Measurements from ENCODE around the gene ADPRM. TPM values are rescaled to one million over a fixed set of nuclear protein-coding genes. Genes with fewer than 3 reads are reported as not detected.

The ADPRM gene
- total RNA-seq, 6 experiments from 2014 or later = 3.6 to 9.6 (median 4.5) TPM

DNA sequence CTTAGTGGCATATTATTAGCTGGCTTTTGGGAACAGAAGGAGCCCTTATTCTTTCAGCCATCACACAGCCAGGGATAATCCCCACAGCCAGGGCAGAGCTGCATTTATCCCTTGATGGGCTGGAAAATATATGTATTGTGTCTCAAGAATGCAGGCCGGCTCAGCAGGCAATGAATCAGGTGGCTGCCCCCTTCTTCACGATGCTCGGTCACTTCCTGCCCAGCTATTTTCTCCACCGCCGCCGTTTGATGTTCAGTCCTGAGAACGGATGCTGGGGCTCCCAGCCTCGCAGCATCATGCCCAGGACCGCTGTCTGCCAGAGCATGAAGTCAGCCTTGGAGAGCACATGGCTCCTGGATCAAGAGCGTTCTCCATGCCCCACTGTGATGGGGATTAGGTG, 36.0 kb upstream of the ADPRM start:
- Histone ChIP-seq H3K9me3 (no peaks in the 10 kb centered on the region), H3K36me3 (no peaks in the 10 kb centered on the region), H3K4me3 (no peak overlapping the region), H3K4me1 (no peaks in the 10 kb centered on the region), H3K27ac (no peak overlapping the region), H3K27me3 (no peaks in the 10 kb centered on the region)
- intact Hi-C loops (cut with DNase I) = no loop called here
- 97% methylated on average over 6 of the region's 10 CpGs for WGBS (ENCODE audit: insufficient coverage, low coverage, low lambda C conversion rate, missing lambda C conversion rate)
- DNase-seq = no peak
- no peak for ATAC-seq
- TF ChIP-seq POLR2A (IDR thresholded peaks at IDR 0.05) (no peak), CTCF (IDR thresholded peaks at IDR 0.05) (no peak)

GRCh38 chr17:10663231-10663630, 34.2 kb upstream of the ADPRM start:
- no peaks in the 10 kb centered on the region for H3K9me3 ChIP-seq
- 94% methylated on average over 5 of the region's 6 CpGs for WGBS (ENCODE audit: insufficient coverage, low coverage, low lambda C conversion rate, missing lambda C conversion rate)
- ATAC-seq (no peak), DNase-seq (no peak)
- H3K27me3 ChIP-seq = no peaks in the 10 kb centered on the region
- no peak for TF ChIP-seq POLR2A (IDR thresholded peaks at IDR 0.05)
- no peak for TF ChIP-seq CTCF (IDR thresholded peaks at IDR 0.05)
- H3K4me1 ChIP-seq = no peaks in the 10 kb centered on the region
- no peak overlapping the region for H3K27ac ChIP-seq
- intact Hi-C loops (cut with DNase I) = no loop called here
- no peak overlapping the region for H3K4me3 ChIP-seq
- H3K36me3 ChIP-seq = no peaks in the 10 kb centered on the region

DNA sequence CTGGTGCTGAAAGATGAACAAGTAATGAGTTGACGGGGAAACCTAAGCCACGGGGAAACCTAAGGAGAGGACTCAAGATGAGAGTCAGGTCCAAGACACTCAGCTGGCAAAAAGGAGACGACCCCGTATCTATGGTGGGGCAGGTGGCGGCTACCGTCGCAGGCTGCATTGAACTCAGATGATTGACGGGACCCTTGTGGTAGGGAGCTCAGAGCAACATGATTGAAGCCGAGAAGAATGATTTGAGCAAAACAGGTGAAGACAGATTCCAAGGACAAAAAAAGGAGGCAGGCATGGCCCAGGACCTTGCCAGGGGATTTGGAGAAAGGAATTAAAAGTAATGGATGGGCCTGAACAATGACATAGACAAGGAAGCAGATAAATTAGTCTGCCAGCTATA, 32.8 kb upstream of the ADPRM start:
- H3K4me1 ChIP-seq = no peaks in the 10 kb centered on the region
- H3K36me3 ChIP-seq = no peaks in the 10 kb centered on the region
- H3K27ac ChIP-seq = no peak overlapping the region
- ATAC-seq = no peak
- TF ChIP-seq CTCF (IDR thresholded peaks at IDR 0.05) (no peak), POLR2A (IDR thresholded peaks at IDR 0.05) (no peak)
- no peak for DNase-seq
- H3K4me3 ChIP-seq = no peak overlapping the region
- 87% methylated on average over 9 of the region's 9 CpGs for WGBS (ENCODE audit: insufficient coverage, low coverage, low lambda C conversion rate, missing lambda C conversion rate)
- H3K27me3 ChIP-seq = no peaks in the 10 kb centered on the region
- intact Hi-C loops (cut with DNase I) = no loop called here
- H3K9me3 ChIP-seq = no peaks in the 10 kb centered on the region

- Histone ChIP-seq H3K4me3 (no peak overlapping the region), H3K4me1 (no peaks in the 10 kb centered on the region), H3K27me3 (no peaks in the 10 kb centered on the region), H3K36me3 (no peaks in the 10 kb centered on the region), H3K9me3 (no peaks in the 10 kb centered on the region), H3K27ac (no peak overlapping the region)
- 69% methylated on average over 5 of the region's 5 CpGs for WGBS (ENCODE audit: insufficient coverage, low coverage, low lambda C conversion rate, missing lambda C conversion rate)
- TF ChIP-seq CTCF (IDR thresholded peaks at IDR 0.05) (no peak), POLR2A (IDR thresholded peaks at IDR 0.05) (no peak)
- DNase-seq (no peak), ATAC-seq (no peak)
- intact Hi-C loops (cut with DNase I) = no loop called here
Measured at GRCh38 chr17:10666906-10667305, 30.5 kb upstream of the ADPRM start.

GRCh38 chr17:10668775-10669174, 28.6 kb upstream of the ADPRM start:
- DNase-seq (no peak), ATAC-seq (no peak)
- intact Hi-C loops (cut with DNase I) = no loop called here
- 80% methylated on average over 1 of the region's 1 CpG for WGBS (ENCODE audit: insufficient coverage, low coverage, low lambda C conversion rate, missing lambda C conversion rate)
- Histone ChIP-seq H3K4me3 (no peak overlapping the region), H3K4me1 (no peaks in the 10 kb centered on the region), H3K9me3 (no peaks in the 10 kb centered on the region), H3K36me3 (no peaks in the 10 kb centered on the region), H3K27me3 (no peaks in the 10 kb centered on the region), H3K27ac (no peak overlapping the region)
- TF ChIP-seq POLR2A (IDR thresholded peaks at IDR 0.05) = no peak
- TF ChIP-seq CTCF (IDR thresholded peaks at IDR 0.05) = no peak

All from right lobe of liver (tissue), 6 donors.